HEK293 (cell line): Measurements from ENCODE around the gene C12orf56.

Source experiments
- CTCF ChIA-PET: fragments of 350-600 bp; formaldehyde crosslinking; extraction: SDS; loops from one replicate; lab custom pipeline; 2021; ENCODE audit warnings: antibody characterized with exemption; lab: Yijun Ruan, JAX
- POLR2A ChIA-PET: fragments of 300-600 bp; formaldehyde crosslinking; extraction: SDS; loops from one replicate; lab custom pipeline; 2020; ENCODE audit warnings: antibody characterized with exemption, inconsistent platforms; lab: Yijun Ruan, JAX
- H3K27ac ChIP-seq: fragments of 200-500 bp; sonication (Bioruptor generic); 2 replicates; pipeline ENCODE4 v1.5.1; 2014; ENCODE audit warnings: low read depth, low read length, control low read depth, inconsistent platforms; ENCODE audit errors: extremely low read depth
- H3K36me3 ChIP-seq, 2 experiments: fragments of 200-500 bp in 1 of 2; sonication (Bioruptor generic) in 1 of 2; 1 replicate in 1 of 2; 2 replicates in 1 of 2; pipeline ENCODE4 v1.5.1; 2014 to 2017; ENCODE audit warnings: inconsistent platforms in 2 of 2, low read length in 2 of 2; ENCODE audit not compliant: control insufficient read depth in 2 of 2, insufficient read depth in 1 of 2
- H3K4me1 ChIP-seq: fragments of 200-500 bp; sonication (Bioruptor generic); 2 replicates; pipeline ENCODE4 v1.5.1; 2014; ENCODE audit warnings: mild to moderate bottlenecking, low read length, inconsistent platforms; ENCODE audit not compliant: control insufficient read depth, insufficient read depth
- H3K4me3 ChIP-seq: 2 replicates; pipeline ENCODE4 v1.5.1; 2011; ENCODE audit warnings: low read depth, mild to moderate bottlenecking, control low read depth, low read length, moderate library complexity
- H3K9me3 ChIP-seq: fragments of 200-500 bp; sonication (Bioruptor generic); 2 replicates; pipeline ENCODE4 v1.5.1; 2014; ENCODE audit warnings: low read depth, low read length, inconsistent platforms; ENCODE audit not compliant: control insufficient read depth, insufficient read depth
- GLIS2 ChIP-seq: fragments of 450-650 bp; formaldehyde crosslinking; IDR thresholded peaks from 2 replicates; pipeline ENCODE4 v1.5.1; 2016; ENCODE audit warnings: missing biosample characterization, missing genetic modification characterization
- KLF1 ChIP-seq: fragments of 450-650 bp; formaldehyde crosslinking; IDR thresholded peaks from 2 replicates; pipeline ENCODE4 v1.5.1; 2016; ENCODE audit warnings: missing biosample characterization, missing genetic modification characterization
- KLF10 ChIP-seq: fragments of 450-650 bp; IDR thresholded peaks from 2 replicates; pipeline ENCODE4 v1.5.1; 2018; ENCODE audit warnings: missing biosample characterization, mild to moderate bottlenecking, missing genetic modification characterization
- MZF1 ChIP-seq: fragments of 450-650 bp; formaldehyde crosslinking; IDR thresholded peaks from 2 replicates; pipeline ENCODE4 v1.5.1; 2017; ENCODE audit warnings: missing biosample characterization, missing genetic modification characterization, borderline replicate concordance
- SETDB1 ChIP-seq: IDR thresholded peaks from one replicate; pipeline ENCODE4 v1.6.1; 2017; ENCODE audit warnings: mild to moderate bottlenecking, low read length, moderate library complexity, mixed read lengths; ENCODE audit not compliant: insufficient read length
- ZBTB1 ChIP-seq: fragments of 450-650 bp; formaldehyde crosslinking; IDR thresholded peaks from 2 replicates; pipeline ENCODE4 v1.5.1; 2016; ENCODE audit warnings: missing biosample characterization, missing genetic modification characterization
- ZBTB8A ChIP-seq: fragments of 450-650 bp; formaldehyde crosslinking; IDR thresholded peaks from 2 replicates; pipeline ENCODE4 v1.5.1; 2016; ENCODE audit warnings: missing biosample characterization, missing genetic modification characterization
- ZEB2 ChIP-seq: fragments of 450-650 bp; formaldehyde crosslinking; IDR thresholded peaks from 2 replicates; pipeline ENCODE4 v1.5.1; 2016; ENCODE audit warnings: missing biosample characterization, missing genetic modification characterization
- ZNF112 ChIP-seq: fragments of 450-650 bp; formaldehyde crosslinking; IDR thresholded peaks from 2 replicates; pipeline ENCODE4 v1.5.0; 2017; ENCODE audit warnings: missing biosample characterization, missing genetic modification characterization
- ZNF23 ChIP-seq: fragments of 450-650 bp; formaldehyde crosslinking; IDR thresholded peaks from 2 replicates; pipeline ENCODE4 v1.5.1; 2016; ENCODE audit warnings: missing biosample characterization, missing genetic modification characterization, borderline replicate concordance
- ZNF350 ChIP-seq: fragments of 450-650 bp; formaldehyde crosslinking; IDR thresholded peaks from 2 replicates; pipeline ENCODE4 v1.5.0; 2017; ENCODE audit warnings: missing biosample characterization, mild to moderate bottlenecking, missing genetic modification characterization
- ZNF366 ChIP-seq: fragments of 450-650 bp; formaldehyde crosslinking; conservative IDR thresholded peaks from 2 replicates; pipeline ENCODE4 v1.5.1; 2016; ENCODE audit warnings: missing biosample characterization, missing genetic modification characterization
- ZNF530 ChIP-seq: fragments of 450-650 bp; formaldehyde crosslinking; IDR thresholded peaks from 2 replicates; pipeline ENCODE4 v1.5.1; 2016; ENCODE audit warnings: low read depth, missing biosample characterization, missing genetic modification characterization
- ZNF558 ChIP-seq: fragments of 450-650 bp; formaldehyde crosslinking; IDR thresholded peaks from 2 replicates; pipeline ENCODE4 v1.5.1; 2016; ENCODE audit warnings: missing biosample characterization, missing genetic modification characterization
- ZNF629 ChIP-seq: fragments of 450-650 bp; formaldehyde crosslinking; IDR thresholded peaks from 2 replicates; pipeline ENCODE4 v1.5.1; 2017; ENCODE audit warnings: missing biosample characterization, missing genetic modification characterization
- ZNF747 ChIP-seq: fragments of 450-650 bp; formaldehyde crosslinking; IDR thresholded peaks from 2 replicates; pipeline ENCODE4 v1.5.1; 2016; ENCODE audit warnings: missing biosample characterization, missing genetic modification characterization
- ZNF776 ChIP-seq: fragments of 450-650 bp; formaldehyde crosslinking; IDR thresholded peaks from 2 replicates; pipeline ENCODE4 v1.5.0; 2017; ENCODE audit warnings: missing biosample characterization, missing genetic modification characterization, borderline replicate concordance
- ZNF785 ChIP-seq: fragments of 450-650 bp; formaldehyde crosslinking; IDR thresholded peaks from 2 replicates; pipeline ENCODE4 v1.5.1; 2016; ENCODE audit warnings: missing biosample characterization, missing genetic modification characterization
- ZSCAN16 ChIP-seq: fragments of 450-650 bp; formaldehyde crosslinking; IDR thresholded peaks from 2 replicates; pipeline ENCODE4 v1.5.1; 2016; ENCODE audit warnings: missing biosample characterization, missing genetic modification characterization
- TF ChIP-seq, protein P1 (sequence below): fragments of 450-650 bp; formaldehyde crosslinking; IDR thresholded peaks from 2 replicates; pipeline ENCODE4 v1.5.1; 2016; ENCODE audit warnings: missing biosample characterization, missing genetic modification characterization, borderline replicate concordance
- TF ChIP-seq, protein P2 (sequence below): fragments of 450-650 bp; formaldehyde crosslinking; IDR thresholded peaks from 2 replicates; pipeline ENCODE4 v1.5.1; 2017; ENCODE audit warnings: missing biosample characterization, missing genetic modification characterization
- TF ChIP-seq, protein P3 (sequence below): fragments of 450-650 bp; formaldehyde crosslinking; IDR thresholded peaks from 2 replicates; pipeline ENCODE4 v1.5.1; 2017; ENCODE audit warnings: missing biosample characterization, missing genetic modification characterization
- TF ChIP-seq, protein P4 (sequence below): fragments of 450-650 bp; formaldehyde crosslinking; IDR thresholded peaks from 2 replicates; pipeline ENCODE4 v1.5.1; 2016; ENCODE audit warnings: missing biosample characterization, missing genetic modification characterization
- TF ChIP-seq, protein P5 (sequence below): fragments of 450-650 bp; formaldehyde crosslinking; IDR thresholded peaks from 2 replicates; pipeline ENCODE4 v1.5.1; 2016; ENCODE audit warnings: missing biosample characterization, missing genetic modification characterization
- TF ChIP-seq, protein P6 (sequence below): fragments of 450-650 bp; formaldehyde crosslinking; IDR thresholded peaks from 2 replicates; pipeline ENCODE4 v1.5.1; 2017; ENCODE audit warnings: missing biosample characterization, missing genetic modification characterization
- TF ChIP-seq, protein P7 (sequence below): IDR thresholded peaks from 2 replicates; pipeline ENCODE4 v1.6.1; 2011; ENCODE audit warnings: mild to moderate bottlenecking, low read depth, low read length, borderline replicate concordance

C12orf56 gene

DNA sequence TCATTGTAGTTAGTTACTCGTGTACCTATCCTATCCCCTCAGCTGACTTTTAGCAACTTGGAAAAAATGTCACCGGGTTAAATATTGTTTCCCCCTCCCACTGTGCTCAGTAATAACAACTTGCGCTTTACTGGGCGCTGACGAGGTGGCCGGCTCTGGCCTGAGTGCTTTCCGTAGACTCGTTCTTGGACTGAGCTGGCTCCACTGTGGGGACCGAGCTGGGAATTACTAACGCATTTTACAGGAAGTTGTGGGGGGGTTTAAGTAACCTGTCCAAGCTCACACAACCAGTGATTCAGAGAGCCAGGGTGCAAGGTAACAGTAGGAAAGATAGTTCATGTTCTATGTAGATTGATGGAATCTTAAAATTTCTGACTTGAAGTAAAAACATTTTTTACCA is 86.0 kb downstream of the C12orf56 start:
- Histone ChIP-seq H3K9me3 (no peaks in the 10 kb centered on the region), H3K4me3 (no peak overlapping the region), H3K4me1 (no peaks in the 10 kb centered on the region), H3K27ac (no peak overlapping the region), H3K36me3 (no peaks in the 10 kb centered on the region)
- POLR2A ChIA-PET: no interaction called here
- TF ChIP-seq ZBTB1 (tag by site-specific recombination) (no peak), ZNF747 (no peak), ZNF530 (tag by site-specific recombination) (no peak), ZNF366 (tag by site-specific recombination) (no peak), ZBTB8A (no peak)
- TF ChIP-seq, protein P1, sequence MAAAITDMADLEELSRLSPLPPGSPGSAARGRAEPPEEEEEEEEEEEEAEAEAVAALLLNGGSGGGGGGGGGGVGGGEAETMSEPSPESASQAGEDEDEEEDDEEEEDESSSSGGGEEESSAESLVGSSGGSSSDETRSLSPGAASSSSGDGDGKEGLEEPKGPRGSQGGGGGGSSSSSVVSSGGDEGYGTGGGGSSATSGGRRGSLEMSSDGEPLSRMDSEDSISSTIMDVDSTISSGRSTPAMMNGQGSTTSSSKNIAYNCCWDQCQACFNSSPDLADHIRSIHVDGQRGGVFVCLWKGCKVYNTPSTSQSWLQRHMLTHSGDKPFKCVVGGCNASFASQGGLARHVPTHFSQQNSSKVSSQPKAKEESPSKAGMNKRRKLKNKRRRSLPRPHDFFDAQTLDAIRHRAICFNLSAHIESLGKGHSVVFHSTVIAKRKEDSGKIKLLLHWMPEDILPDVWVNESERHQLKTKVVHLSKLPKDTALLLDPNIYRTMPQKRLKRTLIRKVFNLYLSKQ (tag by site-specific recombination): no peak
- CTCF ChIA-PET: interaction anchor here (0.6 to 1.4 kb wide), 3 partner anchors 10 to 118 kb away, joined by 3 to 4 read pairs (median 3); no protein-coding TSS in a partner anchor

DNA sequence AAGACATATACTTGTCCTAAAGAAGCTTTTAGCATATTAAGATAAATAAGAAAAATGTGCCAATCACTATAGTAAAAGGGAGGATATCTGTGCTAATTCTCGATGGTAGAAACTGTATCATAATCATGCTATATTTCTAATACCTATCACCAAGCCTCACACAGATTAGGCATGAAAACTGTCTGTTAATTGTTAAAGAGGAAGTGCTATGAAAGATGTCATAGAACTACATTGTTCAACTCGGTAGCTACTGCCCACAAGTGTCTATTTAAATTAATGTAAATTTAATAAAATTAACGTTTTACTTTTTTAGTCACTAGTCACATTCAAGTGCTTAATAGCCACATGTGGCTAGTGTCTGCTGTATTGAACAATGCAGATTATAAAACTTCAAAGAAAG is 90.9 kb downstream of the C12orf56 start:
- ChIA-PET POLR2A (no interaction called here), CTCF (no interaction called here)
- TF ChIP-seq, protein P2, sequence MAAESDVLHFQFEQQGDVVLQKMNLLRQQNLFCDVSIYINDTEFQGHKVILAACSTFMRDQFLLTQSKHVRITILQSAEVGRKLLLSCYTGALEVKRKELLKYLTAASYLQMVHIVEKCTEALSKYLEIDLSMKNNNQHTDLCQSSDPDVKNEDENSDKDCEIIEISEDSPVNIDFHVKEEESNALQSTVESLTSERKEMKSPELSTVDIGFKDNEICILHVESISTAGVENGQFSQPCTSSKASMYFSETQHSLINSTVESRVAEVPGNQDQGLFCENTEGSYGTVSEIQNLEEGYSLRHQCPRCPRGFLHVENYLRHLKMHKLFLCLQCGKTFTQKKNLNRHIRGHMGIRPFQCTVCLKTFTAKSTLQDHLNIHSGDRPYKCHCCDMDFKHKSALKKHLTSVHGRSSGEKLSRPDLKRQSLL (tag by site-specific recombination): no peak
- TF ChIP-seq ZNF776 (no peak), ZSCAN16 (no peak), ZNF350 (tag by site-specific recombination) (no peak), ZEB2 (tag by site-specific recombination) (no peak), KLF10 (tag by site-specific recombination) (no peak), GLIS2 (tag by site-specific recombination) (no peak)
- TF ChIP-seq, protein P3, sequence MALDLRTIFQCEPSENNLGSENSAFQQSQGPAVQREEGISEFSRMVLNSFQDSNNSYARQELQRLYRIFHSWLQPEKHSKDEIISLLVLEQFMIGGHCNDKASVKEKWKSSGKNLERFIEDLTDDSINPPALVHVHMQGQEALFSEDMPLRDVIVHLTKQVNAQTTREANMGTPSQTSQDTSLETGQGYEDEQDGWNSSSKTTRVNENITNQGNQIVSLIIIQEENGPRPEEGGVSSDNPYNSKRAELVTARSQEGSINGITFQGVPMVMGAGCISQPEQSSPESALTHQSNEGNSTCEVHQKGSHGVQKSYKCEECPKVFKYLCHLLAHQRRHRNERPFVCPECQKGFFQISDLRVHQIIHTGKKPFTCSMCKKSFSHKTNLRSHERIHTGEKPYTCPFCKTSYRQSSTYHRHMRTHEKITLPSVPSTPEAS (tag by site-specific recombination): no peak
- TF ChIP-seq, protein P4, sequence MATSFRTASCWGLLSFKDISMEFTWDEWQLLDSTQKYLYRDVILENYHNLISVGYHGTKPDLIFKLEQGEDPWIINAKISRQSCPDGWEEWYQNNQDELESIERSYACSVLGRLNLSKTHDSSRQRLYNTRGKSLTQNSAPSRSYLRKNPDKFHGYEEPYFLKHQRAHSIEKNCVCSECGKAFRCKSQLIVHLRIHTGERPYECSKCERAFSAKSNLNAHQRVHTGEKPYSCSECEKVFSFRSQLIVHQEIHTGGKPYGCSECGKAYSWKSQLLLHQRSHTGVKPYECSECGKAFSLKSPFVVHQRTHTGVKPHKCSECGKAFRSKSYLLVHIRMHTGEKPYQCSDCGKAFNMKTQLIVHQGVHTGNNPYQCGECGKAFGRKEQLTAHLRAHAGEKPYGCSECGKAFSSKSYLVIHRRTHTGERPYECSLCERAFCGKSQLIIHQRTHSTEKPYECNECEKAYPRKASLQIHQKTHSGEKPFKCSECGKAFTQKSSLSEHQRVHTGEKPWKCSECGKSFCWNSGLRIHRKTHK (tag by site-specific recombination): no peak
- TF ChIP-seq, protein P5, sequence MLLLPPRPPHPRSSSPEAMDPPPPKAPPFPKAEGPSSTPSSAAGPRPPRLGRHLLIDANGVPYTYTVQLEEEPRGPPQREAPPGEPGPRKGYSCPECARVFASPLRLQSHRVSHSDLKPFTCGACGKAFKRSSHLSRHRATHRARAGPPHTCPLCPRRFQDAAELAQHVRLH (tag by site-specific recombination): no peak
- Histone ChIP-seq H3K36me3 (no peaks in the 10 kb centered on the region), H3K4me1 (no peaks in the 10 kb centered on the region), H3K27ac (no peak overlapping the region), H3K4me3 (no peak overlapping the region), H3K9me3 (no peaks in the 10 kb centered on the region)

DNA sequence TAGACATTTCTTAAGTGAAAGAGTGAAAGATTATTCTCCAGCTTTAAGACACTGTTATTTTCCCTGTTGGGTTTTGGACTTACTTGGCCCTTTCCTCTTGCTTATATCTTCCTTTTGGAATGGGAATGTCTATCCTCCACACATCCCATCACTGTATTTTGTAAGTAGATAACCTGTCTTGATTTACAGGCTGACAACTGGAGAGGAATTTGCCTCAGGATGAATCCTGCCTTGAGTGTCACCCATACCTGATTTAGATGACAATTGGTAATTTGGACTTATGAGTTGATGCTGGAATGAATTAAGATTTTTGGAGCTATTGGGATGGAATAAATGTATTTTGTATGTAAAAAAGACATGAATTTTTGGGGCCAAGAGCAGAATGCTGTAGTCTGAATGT is 94.3 kb downstream of the C12orf56 start:
- POLR2A ChIA-PET: no interaction called here
- no peak overlapping the region for H3K4me3 ChIP-seq
- H3K4me1 ChIP-seq: no peaks in the 10 kb centered on the region
- no peak overlapping the region for H3K27ac ChIP-seq
- H3K36me3 ChIP-seq: no peaks in the 10 kb centered on the region
- CTCF ChIA-PET: no interaction called here
- H3K9me3 ChIP-seq: no peaks in the 10 kb centered on the region
- TF ChIP-seq, protein P6, sequence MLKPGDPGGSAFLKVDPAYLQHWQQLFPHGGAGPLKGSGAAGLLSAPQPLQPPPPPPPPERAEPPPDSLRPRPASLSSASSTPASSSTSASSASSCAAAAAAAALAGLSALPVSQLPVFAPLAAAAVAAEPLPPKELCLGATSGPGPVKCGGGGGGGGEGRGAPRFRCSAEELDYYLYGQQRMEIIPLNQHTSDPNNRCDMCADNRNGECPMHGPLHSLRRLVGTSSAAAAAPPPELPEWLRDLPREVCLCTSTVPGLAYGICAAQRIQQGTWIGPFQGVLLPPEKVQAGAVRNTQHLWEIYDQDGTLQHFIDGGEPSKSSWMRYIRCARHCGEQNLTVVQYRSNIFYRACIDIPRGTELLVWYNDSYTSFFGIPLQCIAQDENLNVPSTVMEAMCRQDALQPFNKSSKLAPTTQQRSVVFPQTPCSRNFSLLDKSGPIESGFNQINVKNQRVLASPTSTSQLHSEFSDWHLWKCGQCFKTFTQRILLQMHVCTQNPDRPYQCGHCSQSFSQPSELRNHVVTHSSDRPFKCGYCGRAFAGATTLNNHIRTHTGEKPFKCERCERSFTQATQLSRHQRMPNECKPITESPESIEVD (tag by site-specific recombination): no peak
- no peak for TF ChIP-seq ZNF558
- no peak for TF ChIP-seq ZNF785
- TF ChIP-seq ZNF629 (tag by site-specific recombination): no peak
- TF ChIP-seq KLF1 (tag by site-specific recombination): no peak
- no peak for TF ChIP-seq MZF1 (tag by site-specific recombination)
- TF ChIP-seq ZNF112 (tag by site-specific recombination): no peak
- TF ChIP-seq, protein P7, sequence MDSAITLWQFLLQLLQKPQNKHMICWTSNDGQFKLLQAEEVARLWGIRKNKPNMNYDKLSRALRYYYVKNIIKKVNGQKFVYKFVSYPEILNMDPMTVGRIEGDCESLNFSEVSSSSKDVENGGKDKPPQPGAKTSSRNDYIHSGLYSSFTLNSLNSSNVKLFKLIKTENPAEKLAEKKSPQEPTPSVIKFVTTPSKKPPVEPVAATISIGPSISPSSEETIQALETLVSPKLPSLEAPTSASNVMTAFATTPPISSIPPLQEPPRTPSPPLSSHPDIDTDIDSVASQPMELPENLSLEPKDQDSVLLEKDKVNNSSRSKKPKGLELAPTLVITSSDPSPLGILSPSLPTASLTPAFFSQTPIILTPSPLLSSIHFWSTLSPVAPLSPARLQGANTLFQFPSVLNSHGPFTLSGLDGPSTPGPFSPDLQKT: no peak
- no peak for TF ChIP-seq SETDB1
- no peak for TF ChIP-seq ZNF23 (tag by site-specific recombination)
